Panc1 (cell line): Measurements from ENCODE around the gene TIE1.

Source experiments
- CTCF ChIP-seq: fragments of 450-650 bp; IDR thresholded peaks from 2 replicates; pipeline ENCODE4 v1.5.1; 2017; ENCODE audit warnings: mild to moderate bottlenecking
- POLR2AphosphoS5 ChIP-seq: IDR thresholded peaks from 2 replicates; pipeline ENCODE4 v1.6.1; 2012; ENCODE audit warnings: mild to moderate bottlenecking, low read depth, low read length, moderate library complexity
- REST ChIP-seq, 2 experiments: IDR thresholded peaks; 2 replicates each; pipeline ENCODE4 v1.6.1; 2011 to 2012; ENCODE audit warnings: low read depth in 2 of 2, control low read depth in 1 of 2, low read length in 1 of 2, mild to moderate bottlenecking in 1 of 2, moderate library complexity in 1 of 2; ENCODE audit not compliant: insufficient read depth in 1 of 2
- SIN3A ChIP-seq: IDR thresholded peaks from 2 replicates; pipeline ENCODE4 v1.6.1; 2012; ENCODE audit warnings: low read depth, mild to moderate bottlenecking, low read length, moderate library complexity, borderline replicate concordance; ENCODE audit not compliant: insufficient read depth
- TCF7L2 ChIP-seq: IDR thresholded peaks from 2 replicates; pipeline ENCODE4 v1.6.1; 2011; ENCODE audit warnings: mild to moderate bottlenecking, low read depth, low read length, inconsistent platforms

- TF ChIP-seq CTCF = no peak
- no peak for TF ChIP-seq POLR2AphosphoS5
- TF ChIP-seq SIN3A = no peak
- TF ChIP-seq REST (IDR thresholded peaks at IDR 0.05; ENCODE audit: insufficient read depth in 1 of 2, low read depth in 2 of 2, low read length in 1 of 2) = no peak
- TF ChIP-seq TCF7L2 = no peak
Observed at GRCh38 chr1:43309405-43310025, 8.7 kb downstream of the TIE1 start.
